Vagina (tissue), 2 donors: ENCODE measurements around the gene TFAP2D. TPM values are rescaled to one million over a fixed set of nuclear protein-coding genes. Genes with fewer than 3 reads are reported as not detected.
A peak's percentile ranks its signal among the peaks of the same experiment; 100 is the strongest.

Experiments used
- DNase-seq, 2 donors: peaks; one replicate each; pipeline ENCODE4 v3.0.0-alpha.2; 2017; ENCODE audit errors: extremely low spot score in 2 of 2
- H3K27ac ChIP-seq: fragments of 200-600 bp; sonication (generic); one replicate; pipeline ENCODE4 v1.5.1; 2019
- H3K27me3 ChIP-seq: fragments of 200-600 bp; sonication (generic); one replicate; pipeline ENCODE4 v1.5.1; 2019
- H3K36me3 ChIP-seq, 2 donors: fragments of 200-600 bp; sonication (generic); one replicate each; pipeline ENCODE4 v1.5.1; 2017 to 2019
- H3K4me1 ChIP-seq: fragments of 200-600 bp; sonication (generic); one replicate; pipeline ENCODE4 v1.5.1; 2019
- H3K4me3 ChIP-seq, 2 donors: fragments of 200-600 bp; sonication (generic); 1 replicate in 1 of 2; 2 replicates in 1 of 2; pipeline ENCODE4 v1.5.1; 2016 to 2019
- H3K9me3 ChIP-seq: fragments of 200-600 bp; sonication (generic); one replicate; pipeline ENCODE4 v1.5.1; 2019
- POLR2A ChIP-seq, 2 donors: fragments of 450-650 bp; IDR thresholded peaks; one replicate each; pipeline ENCODE4 v1.6.1; 2017; ENCODE audit warnings: antibody characterized with exemption in 2 of 2, mild to moderate bottlenecking in 2 of 2, moderate library complexity in 2 of 2
- POLR2AphosphoS5 ChIP-seq, 2 donors: sonication (generic); formaldehyde crosslinking; IDR thresholded peaks; one replicate each; pipeline ENCODE4 v1.9.0; 2017; ENCODE audit warnings: antibody characterized with exemption in 2 of 2, mild to moderate bottlenecking in 2 of 2, low read depth in 1 of 2; ENCODE audit not compliant: insufficient read depth in 1 of 2
- intact Hi-C: fragments of 100-400 bp; cut with DNase I; formaldehyde crosslinking; loops from one replicate; pipeline ENCODE4 v1.15.1; 2023
- total RNA-seq: library from RNA; depleted of rRNA; stranded (reverse); fragments of >200 nt; gene quantifications from one replicate; pipeline ENCODE4 v1.2.3, GENCODE V29; 2016
- TF ChIP-seq, protein P1 (sequence below), 3 experiments: fragments of 450-650 bp in 2 of 3; fragments of 200-600 bp in 1 of 3; sonication (generic) in 1 of 3; IDR thresholded peaks; one replicate each; pipeline ENCODE4 v1.5.1; 2017 to 2019; ENCODE audit warnings: antibody characterized with exemption in 3 of 3, mild to moderate bottlenecking in 2 of 3, moderate library complexity in 2 of 3

TFAP2D gene
- total RNA-seq, 1 donor from 2014 or later, result not detected

DNA sequence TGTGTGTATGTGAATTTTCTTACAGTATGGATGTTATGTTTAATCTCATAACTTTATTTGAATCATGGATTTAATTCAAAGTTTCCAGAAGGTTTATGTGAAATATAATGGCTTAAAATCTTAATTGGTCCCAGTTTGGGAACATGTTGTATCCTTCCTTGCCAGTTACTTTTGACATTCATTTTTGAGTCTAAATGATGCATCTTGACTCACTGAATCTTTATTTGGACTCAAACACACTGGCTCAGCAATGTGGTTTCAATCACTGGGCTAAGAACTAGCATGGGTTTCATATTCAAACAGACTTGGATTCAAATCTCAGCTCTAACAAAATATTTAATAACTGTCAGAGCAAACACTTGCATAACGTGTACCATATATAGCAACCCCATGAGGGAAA lies 79.4 kb downstream of the TFAP2D start:
- TF ChIP-seq, protein P1, sequence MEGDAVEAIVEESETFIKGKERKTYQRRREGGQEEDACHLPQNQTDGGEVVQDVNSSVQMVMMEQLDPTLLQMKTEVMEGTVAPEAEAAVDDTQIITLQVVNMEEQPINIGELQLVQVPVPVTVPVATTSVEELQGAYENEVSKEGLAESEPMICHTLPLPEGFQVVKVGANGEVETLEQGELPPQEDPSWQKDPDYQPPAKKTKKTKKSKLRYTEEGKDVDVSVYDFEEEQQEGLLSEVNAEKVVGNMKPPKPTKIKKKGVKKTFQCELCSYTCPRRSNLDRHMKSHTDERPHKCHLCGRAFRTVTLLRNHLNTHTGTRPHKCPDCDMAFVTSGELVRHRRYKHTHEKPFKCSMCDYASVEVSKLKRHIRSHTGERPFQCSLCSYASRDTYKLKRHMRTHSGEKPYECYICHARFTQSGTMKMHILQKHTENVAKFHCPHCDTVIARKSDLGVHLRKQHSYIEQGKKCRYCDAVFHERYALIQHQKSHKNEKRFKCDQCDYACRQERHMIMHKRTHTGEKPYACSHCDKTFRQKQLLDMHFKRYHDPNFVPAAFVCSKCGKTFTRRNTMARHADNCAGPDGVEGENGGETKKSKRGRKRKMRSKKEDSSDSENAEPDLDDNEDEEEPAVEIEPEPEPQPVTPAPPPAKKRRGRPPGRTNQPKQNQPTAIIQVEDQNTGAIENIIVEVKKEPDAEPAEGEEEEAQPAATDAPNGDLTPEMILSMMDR (IDR thresholded peaks at IDR 0.05), result no peak
- TF ChIP-seq POLR2AphosphoS5 (IDR thresholded peaks at IDR 0.05; ENCODE audit: insufficient read depth in 1 of 2, low read depth in 1 of 2) (no peak), POLR2A (IDR thresholded peaks at IDR 0.05) (no peak)
- H3K27me3 ChIP-seq, result no peaks in the 10 kb centered on the region
- H3K27ac ChIP-seq, result no peak overlapping the region
- no peak for DNase-seq
- H3K4me3 ChIP-seq, result no peak overlapping the region
- H3K9me3 ChIP-seq, result no peaks in the 10 kb centered on the region
- H3K4me1 ChIP-seq, result no peaks in the 10 kb centered on the region
- H3K36me3 ChIP-seq, result no peaks in the 10 kb centered on the region
- intact Hi-C loops, result no loop called here

DNA sequence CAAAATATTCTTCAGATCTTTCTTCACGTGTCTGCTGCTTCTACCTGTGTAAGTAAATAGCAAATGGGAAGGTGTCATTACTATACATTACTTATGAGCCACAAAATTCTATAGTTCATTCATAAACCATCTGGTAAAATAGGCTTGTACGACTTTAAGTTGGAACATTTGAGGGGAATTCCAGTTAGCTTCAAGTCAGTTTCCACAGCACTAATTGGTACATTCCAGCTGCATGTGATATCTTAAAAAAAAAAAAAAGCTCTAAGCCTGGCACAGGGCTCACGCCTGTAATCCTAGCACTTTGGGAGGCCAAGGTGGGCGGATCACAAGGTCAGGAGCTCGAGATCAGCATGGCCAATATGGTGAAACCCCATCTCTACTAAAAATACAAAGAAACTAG lies 82.2 kb downstream of the TFAP2D start:
- no peak for DNase-seq
- Histone ChIP-seq H3K9me3 (no peaks in the 10 kb centered on the region), H3K4me1 (no peaks in the 10 kb centered on the region), H3K27ac (no peak overlapping the region), H3K36me3 (no peaks in the 10 kb centered on the region), H3K27me3 (no peaks in the 10 kb centered on the region), H3K4me3 (no peak overlapping the region)
- intact Hi-C loops, result no loop called here
- TF ChIP-seq POLR2A (IDR thresholded peaks at IDR 0.05) (no peak), POLR2AphosphoS5 (IDR thresholded peaks at IDR 0.05; ENCODE audit: insufficient read depth in 1 of 2, low read depth in 1 of 2) (no peak)
- TF ChIP-seq, protein P1 (IDR thresholded peaks at IDR 0.05), result no peak

DNA sequence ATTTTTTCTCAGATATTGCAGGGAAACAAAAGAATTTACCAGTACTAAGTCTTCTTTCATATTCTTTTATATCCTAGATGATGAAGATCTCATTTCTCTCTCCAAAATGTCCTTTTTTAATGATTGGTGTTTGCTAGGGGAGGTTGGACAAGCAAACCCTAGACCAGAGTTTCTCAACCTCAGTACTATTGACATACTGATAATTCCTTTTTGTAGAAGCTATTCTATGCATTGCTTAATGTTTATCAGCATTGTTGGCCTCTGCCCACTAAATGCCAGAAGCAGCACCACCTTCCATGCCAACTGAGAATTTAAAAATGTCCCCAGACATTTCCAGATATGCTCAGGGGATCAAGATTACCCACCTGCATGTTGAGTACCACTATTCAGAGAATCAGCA lies 91.0 kb downstream of the TFAP2D start:
- Histone ChIP-seq H3K27me3 (no peaks in the 10 kb centered on the region), H3K4me1 (no peaks in the 10 kb centered on the region), H3K4me3 (no peak overlapping the region), H3K36me3 (no peaks in the 10 kb centered on the region), H3K27ac (no peak overlapping the region), H3K9me3 (no peaks in the 10 kb centered on the region)
- intact Hi-C loops, result no loop called here
- TF ChIP-seq POLR2A (IDR thresholded peaks at IDR 0.05) (no peak), POLR2AphosphoS5 (IDR thresholded peaks at IDR 0.05; ENCODE audit: insufficient read depth in 1 of 2, low read depth in 1 of 2) (no peak)
- TF ChIP-seq, protein P1 (IDR thresholded peaks at IDR 0.05), result no peak
- DNase-seq, result no peak

DNA sequence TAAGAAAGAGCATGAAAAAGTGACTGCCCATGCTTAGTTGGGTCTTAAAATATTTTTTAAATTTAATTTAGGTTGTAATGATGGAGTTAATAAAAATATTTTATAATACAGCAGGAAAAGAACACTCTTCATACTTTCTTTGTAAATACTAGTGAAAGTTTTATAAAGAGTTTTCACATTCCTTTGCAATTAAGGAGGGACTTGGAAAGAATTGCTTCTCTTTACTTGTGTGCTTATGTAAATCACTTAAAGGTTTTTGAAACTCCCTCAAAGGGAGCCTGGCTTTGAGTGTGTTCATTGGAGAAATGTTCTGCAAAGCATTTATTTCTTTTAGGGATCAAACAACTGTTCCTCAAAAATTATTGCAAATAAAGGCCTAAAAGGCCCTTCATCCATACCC lies 93.7 kb downstream of the TFAP2D start:
- Histone ChIP-seq H3K36me3 (no peaks in the 10 kb centered on the region), H3K4me3 (no peak overlapping the region), H3K27ac (no peak overlapping the region), H3K27me3 (no peaks in the 10 kb centered on the region), H3K9me3 (no peaks in the 10 kb centered on the region), H3K4me1 (no peaks in the 10 kb centered on the region)
- no peak for DNase-seq
- TF ChIP-seq, protein P1 (IDR thresholded peaks at IDR 0.05), result no peak
- TF ChIP-seq POLR2AphosphoS5 (IDR thresholded peaks at IDR 0.05; ENCODE audit: insufficient read depth in 1 of 2, low read depth in 1 of 2) (no peak), POLR2A (IDR thresholded peaks at IDR 0.05) (no peak)
- intact Hi-C loops, result no loop called here

DNA sequence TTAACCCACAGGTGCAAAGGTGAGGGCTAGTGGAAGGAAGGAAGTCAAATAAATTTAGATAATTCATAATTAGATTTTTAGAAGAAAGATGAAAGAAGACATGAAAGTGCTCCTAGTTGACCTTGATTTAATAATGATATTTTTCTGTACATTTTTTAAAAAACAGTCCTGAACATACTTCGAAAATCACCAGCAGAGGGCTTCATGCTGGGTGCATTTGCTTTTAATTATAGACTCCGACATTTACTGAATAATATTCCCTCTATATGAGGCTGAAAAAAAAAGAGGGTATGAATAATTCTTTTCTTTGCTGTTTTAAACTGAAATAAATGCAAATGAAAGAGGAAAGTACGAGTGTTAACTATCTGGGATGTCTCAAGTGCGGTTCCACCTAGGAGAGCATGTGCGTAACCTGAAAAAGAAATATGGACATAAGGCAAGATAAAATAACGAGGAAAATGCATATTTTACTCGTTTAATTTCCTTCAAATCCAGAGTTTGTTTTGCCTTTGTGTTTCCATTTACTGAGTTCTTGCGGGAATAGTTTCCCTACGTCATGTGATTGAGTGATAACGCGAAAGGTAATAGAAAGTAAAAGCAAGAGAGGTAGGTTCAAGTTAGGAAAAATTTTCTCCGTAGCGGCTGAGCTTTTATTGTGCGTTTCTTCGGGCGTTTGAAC lies 102.2 kb downstream of the TFAP2D start:
- DNase-seq, result no peak
- TF ChIP-seq, protein P1 (IDR thresholded peaks at IDR 0.05), result no peak
- Histone ChIP-seq H3K4me3 (peak overlapping the region; percentile 15 to 27), H3K27me3 (no peaks in the 10 kb centered on the region), H3K36me3 (no peaks in the 10 kb centered on the region), H3K4me1 (no peaks in the 10 kb centered on the region), H3K27ac (no peak overlapping the region), H3K9me3 (no peaks in the 10 kb centered on the region)
- intact Hi-C loops, result no loop called here
